Measurements from ENCODE around the gene ZNF30. TPM values are rescaled to one million over a fixed set of nuclear protein-coding genes. Genes with fewer than 3 reads are reported as not detected.

The ZNF30 gene
- total and polyA plus RNA-seq, 2 experiments from 2014 or later: 4.1 to 18.7 TPM

DNA sequence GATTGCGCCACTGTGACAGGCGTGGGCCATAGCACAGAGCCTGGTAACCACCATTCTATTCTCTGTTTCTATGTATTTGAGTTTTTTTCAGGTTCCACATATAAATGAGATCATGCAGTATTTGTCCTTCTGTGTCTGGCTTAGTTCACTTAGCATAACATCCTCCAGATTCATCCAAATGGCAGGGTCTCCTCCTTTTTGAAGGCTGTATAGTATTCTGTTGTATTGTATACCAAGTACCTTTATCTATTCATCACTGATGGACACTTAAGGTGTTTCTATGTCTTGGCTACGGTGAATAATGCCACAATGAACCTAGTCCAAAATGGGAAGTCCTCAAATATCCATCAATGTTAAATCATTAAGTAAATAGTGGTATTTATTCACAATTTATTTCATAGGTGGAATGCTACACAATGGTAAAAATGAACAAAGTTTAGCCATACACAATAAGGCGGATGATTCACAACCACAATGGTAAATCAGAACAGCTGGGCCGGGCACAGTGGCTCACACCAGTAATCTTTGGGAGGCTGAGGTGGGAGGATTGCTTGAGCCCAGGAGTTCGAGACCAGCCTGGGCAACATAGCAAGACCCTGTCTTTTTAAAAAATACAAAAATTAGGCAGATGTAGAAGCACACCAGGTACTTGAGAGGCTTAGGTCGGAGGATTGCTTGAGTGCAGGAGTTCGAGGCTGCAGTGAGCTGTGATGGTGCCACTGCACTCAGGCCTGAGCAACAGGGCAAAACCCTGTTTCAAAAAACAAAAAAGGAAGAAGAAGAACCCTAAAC is 65.0 kb downstream of the ZNF30 start:
- DNase-seq (ENCODE audit: low spot score): no peak
- no peak overlapping the region for H2AFZ ChIP-seq

More for the DNA sequence above, 65.0 kb downstream of the ZNF30 start:
- Mint-ChIP-seq H3K9me3 (peaks cover 14% of the 10 kb centered on the region), H3K27me3 (ENCODE audit: insufficient read depth, low read depth, poor library complexity) (peaks cover 8% of the 10 kb centered on the region), H3K27ac (no peak overlapping the region), H3K4me3 (no peak overlapping the region), H3K36me3 (ENCODE audit: low read depth) (no peaks in the 10 kb centered on the region), H3K4me1 (peaks cover 6% of the 10 kb centered on the region)
- H4K20me1 ChIP-seq (replicated peaks; ENCODE audit: insufficient read depth): no peaks in the 10 kb centered on the region
- peaks cover 6% of the 10 kb centered on the region for H3K4me1 ChIP-seq (ENCODE audit: insufficient read depth)
- H3K36me3 ChIP-seq (ENCODE audit: insufficient read depth): no peaks in the 10 kb centered on the region
- H3K27me3 ChIP-seq (ENCODE audit: insufficient read depth): no peaks in the 10 kb centered on the region
- no peak overlapping the region for H3K4me3 ChIP-seq
- H3K4me2 ChIP-seq: no peak overlapping the region
- TF ChIP-seq EZH2 (IDR thresholded peaks at IDR 0.05; ENCODE audit: low read depth, unreplicated experiment) (no peak), ZNF114 (CRISPR knock-in tag; IDR thresholded peaks at IDR 0.05) (no peak), EZH2phosphoT487 (IDR thresholded peaks at IDR 0.05; ENCODE audit: unreplicated experiment) (no peak), POLR2AphosphoS5 (IDR thresholded peaks at IDR 0.05; ENCODE audit: low read depth) (no peak), CREB1 (CRISPR knock-in tag; IDR thresholded peaks at IDR 0.05; ENCODE audit: low read depth) (no peak), ZNF331 (CRISPR knock-in tag; IDR thresholded peaks at IDR 0.05; ENCODE audit: low read depth) (no peak), STAT1 (IDR thresholded peaks at IDR 0.05; ENCODE audit: unreplicated experiment) (no peak), JUNB (IDR thresholded peaks at IDR 0.05; ENCODE audit: unreplicated experiment) (no peak), NANOG (IDR thresholded peaks at IDR 0.05; ENCODE audit: borderline replicate concordance) (no peak)
- TF ChIP-seq, protein P1, sequence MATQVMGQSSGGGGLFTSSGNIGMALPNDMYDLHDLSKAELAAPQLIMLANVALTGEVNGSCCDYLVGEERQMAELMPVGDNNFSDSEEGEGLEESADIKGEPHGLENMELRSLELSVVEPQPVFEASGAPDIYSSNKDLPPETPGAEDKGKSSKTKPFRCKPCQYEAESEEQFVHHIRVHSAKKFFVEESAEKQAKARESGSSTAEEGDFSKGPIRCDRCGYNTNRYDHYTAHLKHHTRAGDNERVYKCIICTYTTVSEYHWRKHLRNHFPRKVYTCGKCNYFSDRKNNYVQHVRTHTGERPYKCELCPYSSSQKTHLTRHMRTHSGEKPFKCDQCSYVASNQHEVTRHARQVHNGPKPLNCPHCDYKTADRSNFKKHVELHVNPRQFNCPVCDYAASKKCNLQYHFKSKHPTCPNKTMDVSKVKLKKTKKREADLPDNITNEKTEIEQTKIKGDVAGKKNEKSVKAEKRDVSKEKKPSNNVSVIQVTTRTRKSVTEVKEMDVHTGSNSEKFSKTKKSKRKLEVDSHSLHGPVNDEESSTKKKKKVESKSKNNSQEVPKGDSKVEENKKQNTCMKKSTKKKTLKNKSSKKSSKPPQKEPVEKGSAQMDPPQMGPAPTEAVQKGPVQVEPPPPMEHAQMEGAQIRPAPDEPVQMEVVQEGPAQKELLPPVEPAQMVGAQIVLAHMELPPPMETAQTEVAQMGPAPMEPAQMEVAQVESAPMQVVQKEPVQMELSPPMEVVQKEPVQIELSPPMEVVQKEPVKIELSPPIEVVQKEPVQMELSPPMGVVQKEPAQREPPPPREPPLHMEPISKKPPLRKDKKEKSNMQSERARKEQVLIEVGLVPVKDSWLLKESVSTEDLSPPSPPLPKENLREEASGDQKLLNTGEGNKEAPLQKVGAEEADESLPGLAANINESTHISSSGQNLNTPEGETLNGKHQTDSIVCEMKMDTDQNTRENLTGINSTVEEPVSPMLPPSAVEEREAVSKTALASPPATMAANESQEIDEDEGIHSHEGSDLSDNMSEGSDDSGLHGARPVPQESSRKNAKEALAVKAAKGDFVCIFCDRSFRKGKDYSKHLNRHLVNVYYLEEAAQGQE (IDR thresholded peaks at IDR 0.05; ENCODE audit: unreplicated experiment): no peak
- TF ChIP-seq, protein P2, sequence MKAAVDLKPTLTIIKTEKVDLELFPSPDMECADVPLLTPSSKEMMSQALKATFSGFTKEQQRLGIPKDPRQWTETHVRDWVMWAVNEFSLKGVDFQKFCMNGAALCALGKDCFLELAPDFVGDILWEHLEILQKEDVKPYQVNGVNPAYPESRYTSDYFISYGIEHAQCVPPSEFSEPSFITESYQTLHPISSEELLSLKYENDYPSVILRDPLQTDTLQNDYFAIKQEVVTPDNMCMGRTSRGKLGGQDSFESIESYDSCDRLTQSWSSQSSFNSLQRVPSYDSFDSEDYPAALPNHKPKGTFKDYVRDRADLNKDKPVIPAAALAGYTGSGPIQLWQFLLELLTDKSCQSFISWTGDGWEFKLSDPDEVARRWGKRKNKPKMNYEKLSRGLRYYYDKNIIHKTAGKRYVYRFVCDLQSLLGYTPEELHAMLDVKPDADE (IDR thresholded peaks at IDR 0.05): no peak
- TF ChIP-seq, protein P3, sequence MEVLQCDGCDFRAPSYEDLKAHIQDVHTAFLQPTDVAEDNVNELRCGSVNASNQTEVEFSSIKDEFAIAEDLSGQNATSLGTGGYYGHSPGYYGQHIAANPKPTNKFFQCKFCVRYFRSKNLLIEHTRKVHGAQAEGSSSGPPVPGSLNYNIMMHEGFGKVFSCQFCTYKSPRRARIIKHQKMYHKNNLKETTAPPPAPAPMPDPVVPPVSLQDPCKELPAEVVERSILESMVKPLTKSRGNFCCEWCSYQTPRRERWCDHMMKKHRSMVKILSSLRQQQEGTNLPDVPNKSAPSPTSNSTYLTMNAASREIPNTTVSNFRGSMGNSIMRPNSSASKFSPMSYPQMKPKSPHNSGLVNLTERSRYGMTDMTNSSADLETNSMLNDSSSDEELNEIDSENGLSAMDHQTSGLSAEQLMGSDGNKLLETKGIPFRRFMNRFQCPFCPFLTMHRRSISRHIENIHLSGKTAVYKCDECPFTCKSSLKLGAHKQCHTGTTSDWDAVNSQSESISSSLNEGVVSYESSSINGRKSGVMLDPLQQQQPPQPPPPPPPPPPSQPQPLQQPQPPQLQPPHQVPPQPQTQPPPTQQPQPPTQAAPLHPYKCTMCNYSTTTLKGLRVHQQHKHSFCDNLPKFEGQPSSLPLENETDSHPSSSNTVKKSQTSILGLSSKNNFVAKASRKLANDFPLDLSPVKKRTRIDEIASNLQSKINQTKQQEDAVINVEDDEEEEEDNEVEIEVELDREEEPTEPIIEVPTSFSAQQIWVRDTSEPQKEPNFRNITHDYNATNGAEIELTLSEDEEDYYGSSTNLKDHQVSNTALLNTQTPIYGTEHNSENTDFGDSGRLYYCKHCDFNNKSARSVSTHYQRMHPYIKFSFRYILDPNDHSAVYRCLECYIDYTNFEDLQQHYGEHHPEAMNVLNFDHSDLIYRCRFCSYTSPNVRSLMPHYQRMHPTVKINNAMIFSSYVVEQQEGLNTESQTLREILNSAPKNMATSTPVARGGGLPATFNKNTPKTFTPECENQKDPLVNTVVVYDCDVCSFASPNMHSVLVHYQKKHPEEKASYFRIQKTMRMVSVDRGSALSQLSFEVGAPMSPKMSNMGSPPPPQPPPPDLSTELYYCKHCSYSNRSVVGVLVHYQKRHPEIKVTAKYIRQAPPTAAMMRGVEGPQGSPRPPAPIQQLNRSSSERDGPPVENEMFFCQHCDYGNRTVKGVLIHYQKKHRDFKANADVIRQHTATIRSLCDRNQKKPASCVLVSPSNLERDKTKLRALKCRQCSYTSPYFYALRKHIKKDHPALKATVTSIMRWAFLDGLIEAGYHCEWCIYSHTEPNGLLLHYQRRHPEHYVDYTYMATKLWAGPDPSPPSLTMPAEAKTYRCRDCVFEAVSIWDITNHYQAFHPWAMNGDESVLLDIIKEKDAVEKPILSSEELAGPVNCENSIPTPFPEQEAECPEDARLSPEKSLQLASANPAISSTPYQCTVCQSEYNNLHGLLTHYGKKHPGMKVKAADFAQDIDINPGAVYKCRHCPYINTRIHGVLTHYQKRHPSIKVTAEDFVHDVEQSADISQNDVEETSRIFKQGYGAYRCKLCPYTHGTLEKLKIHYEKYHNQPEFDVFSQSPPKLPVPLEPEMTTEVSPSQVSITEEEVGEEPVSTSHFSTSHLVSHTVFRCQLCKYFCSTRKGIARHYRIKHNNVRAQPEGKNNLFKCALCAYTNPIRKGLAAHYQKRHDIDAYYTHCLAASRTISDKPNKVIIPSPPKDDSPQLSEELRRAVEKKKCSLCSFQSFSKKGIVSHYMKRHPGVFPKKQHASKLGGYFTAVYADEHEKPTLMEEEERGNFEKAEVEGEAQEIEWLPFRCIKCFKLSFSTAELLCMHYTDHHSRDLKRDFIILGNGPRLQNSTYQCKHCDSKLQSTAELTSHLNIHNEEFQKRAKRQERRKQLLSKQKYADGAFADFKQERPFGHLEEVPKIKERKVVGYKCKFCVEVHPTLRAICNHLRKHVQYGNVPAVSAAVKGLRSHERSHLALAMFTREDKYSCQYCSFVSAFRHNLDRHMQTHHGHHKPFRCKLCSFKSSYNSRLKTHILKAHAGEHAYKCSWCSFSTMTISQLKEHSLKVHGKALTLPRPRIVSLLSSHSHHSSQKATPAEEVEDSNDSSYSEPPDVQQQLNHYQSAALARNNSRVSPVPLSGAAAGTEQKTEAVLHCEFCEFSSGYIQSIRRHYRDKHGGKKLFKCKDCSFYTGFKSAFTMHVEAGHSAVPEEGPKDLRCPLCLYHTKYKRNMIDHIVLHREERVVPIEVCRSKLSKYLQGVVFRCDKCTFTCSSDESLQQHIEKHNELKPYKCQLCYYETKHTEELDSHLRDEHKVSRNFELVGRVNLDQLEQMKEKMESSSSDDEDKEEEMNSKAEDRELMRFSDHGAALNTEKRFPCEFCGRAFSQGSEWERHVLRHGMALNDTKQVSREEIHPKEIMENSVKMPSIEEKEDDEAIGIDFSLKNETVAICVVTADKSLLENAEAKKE (CRISPR knock-in tag; IDR thresholded peaks at IDR 0.05): no peak
- TF ChIP-seq, protein P4, sequence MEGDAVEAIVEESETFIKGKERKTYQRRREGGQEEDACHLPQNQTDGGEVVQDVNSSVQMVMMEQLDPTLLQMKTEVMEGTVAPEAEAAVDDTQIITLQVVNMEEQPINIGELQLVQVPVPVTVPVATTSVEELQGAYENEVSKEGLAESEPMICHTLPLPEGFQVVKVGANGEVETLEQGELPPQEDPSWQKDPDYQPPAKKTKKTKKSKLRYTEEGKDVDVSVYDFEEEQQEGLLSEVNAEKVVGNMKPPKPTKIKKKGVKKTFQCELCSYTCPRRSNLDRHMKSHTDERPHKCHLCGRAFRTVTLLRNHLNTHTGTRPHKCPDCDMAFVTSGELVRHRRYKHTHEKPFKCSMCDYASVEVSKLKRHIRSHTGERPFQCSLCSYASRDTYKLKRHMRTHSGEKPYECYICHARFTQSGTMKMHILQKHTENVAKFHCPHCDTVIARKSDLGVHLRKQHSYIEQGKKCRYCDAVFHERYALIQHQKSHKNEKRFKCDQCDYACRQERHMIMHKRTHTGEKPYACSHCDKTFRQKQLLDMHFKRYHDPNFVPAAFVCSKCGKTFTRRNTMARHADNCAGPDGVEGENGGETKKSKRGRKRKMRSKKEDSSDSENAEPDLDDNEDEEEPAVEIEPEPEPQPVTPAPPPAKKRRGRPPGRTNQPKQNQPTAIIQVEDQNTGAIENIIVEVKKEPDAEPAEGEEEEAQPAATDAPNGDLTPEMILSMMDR (conservative IDR thresholded peaks at IDR 0.05; ENCODE audit: low read depth in 2 of 2): no peak
- H3K79me2 ChIP-seq (replicated peaks; ENCODE audit: insufficient read depth): no peaks in the 10 kb centered on the region
- H3K9me2 ChIP-seq (ENCODE audit: insufficient read depth): no peaks in the 10 kb centered on the region
- H3F3A ChIP-seq (replicated peaks; ENCODE audit: low read depth): peaks cover 7% of the 10 kb centered on the region; the same call in 1 of the 2 replicates
- ATAC-seq: no peak
- no peak overlapping the region for H3K27ac ChIP-seq (ENCODE audit: low read depth)
